ENCODE data around the gene WDR31.

DNA sequence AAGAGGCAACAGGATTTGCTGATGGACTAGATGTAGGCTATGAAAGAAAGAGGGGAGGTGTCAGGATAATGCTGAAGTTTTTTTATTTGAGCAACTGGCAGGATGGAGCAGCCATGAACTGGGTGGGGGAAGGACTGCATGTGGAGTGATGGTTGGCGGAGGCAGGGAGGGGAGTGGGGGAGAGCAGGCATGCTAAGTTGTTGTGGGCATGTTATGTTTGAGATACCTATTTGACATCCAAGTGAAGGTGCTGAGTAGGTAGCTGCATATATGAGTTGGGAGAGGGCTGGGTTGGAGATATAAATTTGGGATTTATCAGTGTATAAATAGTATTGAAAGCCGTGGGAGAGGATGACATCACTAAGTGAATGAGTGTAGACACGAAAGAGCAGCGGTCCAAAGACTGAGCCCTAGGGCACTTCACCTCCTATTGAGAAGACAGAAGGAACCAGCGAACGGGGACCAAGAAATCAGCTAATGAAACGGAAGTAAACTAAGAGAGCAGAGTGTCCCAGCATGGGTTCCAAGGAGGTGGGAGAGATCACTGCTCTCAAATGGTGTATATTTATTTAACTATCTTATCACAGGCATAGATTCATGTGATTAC is 16.7 kb upstream of the WDR31 start:
- TF ChIP-seq GATA3 (IDR thresholded peaks at IDR 0.05; ENCODE audit: low read depth, low read length) (no peak), GATA2 (IDR thresholded peaks at IDR 0.05; ENCODE audit: low read depth, low read length) (no peak)
